Mammary epithelial cell (primary cell): ENCODE results near the gene RIBC2.

Experiments used
- EZH2 ChIP-seq: IDR thresholded peaks from 2 replicates; pipeline ENCODE4 v1.6.1; 2012; ENCODE audit warnings: low read length, inconsistent platforms, borderline replicate concordance
- TF ChIP-seq, protein P1 (sequence below), 2 donors: IDR thresholded peaks in 1 of 2; conservative IDR thresholded peaks in 1 of 2; 2 replicates each; pipeline ENCODE4 v1.5.1; 2011 to 2012; ENCODE audit warnings: inconsistent platforms in 2 of 2, low read length in 2 of 2, mild to moderate bottlenecking in 2 of 2, control low read depth in 1 of 2, low read depth in 1 of 2; ENCODE audit not compliant: insufficient read depth in 1 of 2; ENCODE audit errors: extremely low read depth in 1 of 2

DNA sequence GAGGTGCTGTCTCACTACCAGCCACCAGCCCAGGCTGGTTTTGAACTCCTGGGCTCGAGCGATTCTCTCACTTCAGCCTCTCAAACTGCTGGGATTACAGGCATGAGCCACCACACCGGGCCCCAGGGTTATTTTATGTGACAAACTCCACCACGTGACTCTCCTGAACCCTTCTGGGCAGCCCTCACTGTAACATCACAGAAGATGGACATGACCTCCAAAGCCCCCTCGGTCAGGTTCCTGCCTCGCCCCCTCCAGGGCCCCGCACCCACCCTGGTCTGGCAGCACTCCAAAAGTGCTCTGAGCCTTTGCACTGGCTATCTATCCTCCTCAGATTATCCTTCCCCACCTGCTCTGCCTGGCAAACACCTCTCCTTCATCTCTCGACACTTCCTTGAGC lies 43.3 kb downstream of the RIBC2 start:
- TF ChIP-seq, protein P1, sequence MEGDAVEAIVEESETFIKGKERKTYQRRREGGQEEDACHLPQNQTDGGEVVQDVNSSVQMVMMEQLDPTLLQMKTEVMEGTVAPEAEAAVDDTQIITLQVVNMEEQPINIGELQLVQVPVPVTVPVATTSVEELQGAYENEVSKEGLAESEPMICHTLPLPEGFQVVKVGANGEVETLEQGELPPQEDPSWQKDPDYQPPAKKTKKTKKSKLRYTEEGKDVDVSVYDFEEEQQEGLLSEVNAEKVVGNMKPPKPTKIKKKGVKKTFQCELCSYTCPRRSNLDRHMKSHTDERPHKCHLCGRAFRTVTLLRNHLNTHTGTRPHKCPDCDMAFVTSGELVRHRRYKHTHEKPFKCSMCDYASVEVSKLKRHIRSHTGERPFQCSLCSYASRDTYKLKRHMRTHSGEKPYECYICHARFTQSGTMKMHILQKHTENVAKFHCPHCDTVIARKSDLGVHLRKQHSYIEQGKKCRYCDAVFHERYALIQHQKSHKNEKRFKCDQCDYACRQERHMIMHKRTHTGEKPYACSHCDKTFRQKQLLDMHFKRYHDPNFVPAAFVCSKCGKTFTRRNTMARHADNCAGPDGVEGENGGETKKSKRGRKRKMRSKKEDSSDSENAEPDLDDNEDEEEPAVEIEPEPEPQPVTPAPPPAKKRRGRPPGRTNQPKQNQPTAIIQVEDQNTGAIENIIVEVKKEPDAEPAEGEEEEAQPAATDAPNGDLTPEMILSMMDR (conservative IDR thresholded peaks at IDR 0.05 in 1 of 2, IDR thresholded peaks at IDR 0.05 in 1 of 2; ENCODE audit: extremely low read depth in 1 of 2, insufficient read depth in 1 of 2, low read depth in 1 of 2, low read length in 2 of 2), result no peak
- TF ChIP-seq EZH2, result no peak
